ENCODE results near the gene M1AP. TPM values are rescaled to one million over a fixed set of nuclear protein-coding genes. Genes with fewer than 3 reads are reported as not detected.

The M1AP gene
- total and polyA plus RNA-seq, 2 of the 8 experiments (the other 6 are each of a cell fraction or from before 2014, with no cell fraction given): 4.8 TPM

- no peak for FAIRE-seq
- 0% methylated on average over 46 of the region's 73 CpGs; no CpG with 5 or more reads in 1 of the 2 experiments for WGBS, 2 experiments (ENCODE audit: extremely low coverage in 1 of 2, insufficient coverage in 1 of 2, insufficient read length in 1 of 2, insufficient replicate concordance in 2 of 2, low coverage in 1 of 2, low lambda C conversion rate in 2 of 2, missing lambda C conversion rate in 1 of 2)
- peaks cover 4 to 56% (median 39%) of the 10 kb centered on the region in 4 experiments for H3K27me3 ChIP-seq (replicated peaks in 1 of 4; ENCODE audit: control insufficient read depth in 3 of 4, extremely low read depth in 1 of 4, insufficient read depth in 3 of 4, low read length in 3 of 4)
- no peak for TF ChIP-seq SP1 (IDR thresholded peaks at IDR 0.05; ENCODE audit: low read depth, low read length)
- TF ChIP-seq SIRT6 (IDR thresholded peaks at IDR 0.05; ENCODE audit: low read length): no peak
- TF ChIP-seq ASH2L (IDR thresholded peaks at IDR 0.05; ENCODE audit: low read length): peak; percentile 80
- TF ChIP-seq, protein P1, sequence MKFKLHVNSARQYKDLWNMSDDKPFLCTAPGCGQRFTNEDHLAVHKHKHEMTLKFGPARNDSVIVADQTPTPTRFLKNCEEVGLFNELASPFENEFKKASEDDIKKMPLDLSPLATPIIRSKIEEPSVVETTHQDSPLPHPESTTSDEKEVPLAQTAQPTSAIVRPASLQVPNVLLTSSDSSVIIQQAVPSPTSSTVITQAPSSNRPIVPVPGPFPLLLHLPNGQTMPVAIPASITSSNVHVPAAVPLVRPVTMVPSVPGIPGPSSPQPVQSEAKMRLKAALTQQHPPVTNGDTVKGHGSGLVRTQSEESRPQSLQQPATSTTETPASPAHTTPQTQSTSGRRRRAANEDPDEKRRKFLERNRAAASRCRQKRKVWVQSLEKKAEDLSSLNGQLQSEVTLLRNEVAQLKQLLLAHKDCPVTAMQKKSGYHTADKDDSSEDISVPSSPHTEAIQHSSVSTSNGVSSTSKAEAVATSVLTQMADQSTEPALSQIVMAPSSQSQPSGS (IDR thresholded peaks at IDR 0.05; ENCODE audit: low read length): peak; percentile 98
- peak; percentile 93 for TF ChIP-seq RBBP5 (IDR thresholded peaks at IDR 0.05; ENCODE audit: borderline replicate concordance, low read depth, low read length)
- no peak for TF ChIP-seq RFX5 (IDR thresholded peaks at IDR 0.05; ENCODE audit: borderline replicate concordance, low read depth, low read length)
- 0 out of 2 replicates have a peak, but pooled peaks have one; percentile 32 for TF ChIP-seq JUN (IDR thresholded peaks at IDR 0.05; ENCODE audit: low read depth, low read length)
- no peak for TF ChIP-seq RXRA (IDR thresholded peaks at IDR 0.05; ENCODE audit: insufficient read depth, low read depth, low read length)
- no peak for TF ChIP-seq SP2 (IDR thresholded peaks at IDR 0.05; ENCODE audit: low read length)
These were observed 94.0 kb downstream of the M1AP start, which contains the start of the genes DOK1 and LOXL3 for GRCh38 chr2:74553892-74554819. Gene DOK1 (plus strand): TSS chr2:74554720. CDS start chr2:74554755, 35 bp downstream. Gene LOXL3 (minus strand): TSS chr2:74553942. CDS start chr2:74552634, 1,308 bp downstream.

More at GRCh38 chr2:74553892-74554819, 94.0 kb downstream of the M1AP start, which contains the start of the genes DOK1 and LOXL3:
- peaks cover 2 to 4% of the 10 kb centered on the region in 2 experiments for H4K20me1 ChIP-seq (replicated peaks in 1 of 2; ENCODE audit: control insufficient read depth in 1 of 2, insufficient read depth in 2 of 2, low read length in 2 of 2)
- peak within 1 kb of the TSS; percentile 53 for H3K14ac ChIP-seq (ENCODE audit: insufficient read length)
- H3K79me2 ChIP-seq (ENCODE audit: control insufficient read depth in 1 of 2, insufficient read depth in 2 of 2, low read length in 2 of 2): no peaks in the 10 kb centered on the region
- no peak within 1 kb of the TSS for H3K23ac ChIP-seq (ENCODE audit: insufficient read length)
- ChIA-PET POLR2A (ENCODE audit: partially characterized antibody) (interaction anchor here (0.6 to 2.6 kb wide), 13 partner anchors 16 to 281 kb away, joined by 3 to 16 read pairs (median 4); partner anchors contain the start of genes AUP1, CCDC142, HTRA2 and PCGF1), CTCF (ENCODE audit: partially characterized antibody) (interaction anchor here (0.7 to 2.3 kb wide), 4 partner anchors 18 to 71 kb away, joined by 3 to 10 read pairs (median 4); partner anchors contain the start of genes CCDC142 and TTC31)
- peaks cover 0 to 3% (median 0%) of the 10 kb centered on the region in 4 experiments; a peak in 1 of 8 replicates for H3K36me3 ChIP-seq (ENCODE audit: control insufficient read depth in 2 of 4, insufficient read depth in 4 of 4, low read length in 3 of 4)
- no peaks in the 10 kb centered on the region; the same call in 1 of the 2 replicates for H3K79me1 ChIP-seq (ENCODE audit: low read depth, low read length)
- peak within 1 kb of the TSS; percentile 41 for H2BK120ac ChIP-seq (replicated peaks; ENCODE audit: low read depth, low read length)
- H3K4me2 ChIP-seq (ENCODE audit: insufficient read depth in 1 of 2, low read depth in 2 of 2, low read length in 2 of 2): peak within 1 kb of the TSS; percentile 93 to 94
- H3K9ac ChIP-seq (replicated peaks in 1 of 4; ENCODE audit: extremely low read depth in 1 of 4, low read depth in 3 of 4, low read length in 3 of 4): peak within 1 kb of the TSS; percentile 49 to 77 (median 58); a peak in 6 of 7 replicates
- peak within 1 kb of the TSS; percentile 80 for H2BK12ac ChIP-seq (ENCODE audit: low read depth, low read length)
- peak within 1 kb of the TSS; percentile 94 for H4K8ac ChIP-seq (ENCODE audit: extremely low read depth, insufficient read depth, low read length)
- peak in 1 of 2 experiments; percentile 95 for DNase-seq (ENCODE audit: low read depth in 1 of 2, low spot score in 2 of 2)
- H2BK5ac ChIP-seq (ENCODE audit: low read depth, low read length): peak within 1 kb of the TSS; percentile 79; the same call in 1 of the 2 replicates
- peak within 1 kb of the TSS; percentile 83 to 94 (median 90) for H3K4me3 ChIP-seq (ENCODE audit: extremely low read depth in 1 of 4, insufficient read depth in 2 of 4, low read depth in 3 of 4, low read length in 4 of 4)
- peak within 1 kb of the TSS; percentile 53; the same call in 1 of the 2 replicates for H2BK15ac ChIP-seq (ENCODE audit: low read length)
- H3K4me1 ChIP-seq (replicated peaks in 1 of 4; ENCODE audit: control insufficient read depth in 3 of 4, insufficient read depth in 4 of 4, low read length in 3 of 4): peaks cover 4 to 14% (median 8%) of the 10 kb centered on the region in 4 experiments
- H2AFZ ChIP-seq (ENCODE audit: low read length): peak within 1 kb of the TSS; percentile 84
- H2AK5ac ChIP-seq (ENCODE audit: low read depth, low read length): no peak within 1 kb of the TSS
- H2BK20ac ChIP-seq (ENCODE audit: low read length): peak within 1 kb of the TSS; percentile 9; the same call in 1 of the 2 replicates
- peak within 1 kb of the TSS; percentile 70 for H4K5ac ChIP-seq (ENCODE audit: insufficient read length, low read depth, low read length)
- H3K56ac ChIP-seq (replicated peaks; ENCODE audit: insufficient read length, low read depth, low read length): peak within 1 kb of the TSS; percentile 56
- H3K18ac ChIP-seq (ENCODE audit: extremely low read depth, low read length): peak within 1 kb of the TSS; percentile 87
- no peak within 1 kb of the TSS for H4K91ac ChIP-seq (replicated peaks; ENCODE audit: insufficient read length, low read length)
- H3K4ac ChIP-seq (replicated peaks; ENCODE audit: insufficient read length, low read depth, low read length): no peak within 1 kb of the TSS
- no peaks in the 10 kb centered on the region for H3K9me3 ChIP-seq (ENCODE audit: insufficient read depth in 2 of 2, low read depth in 1 of 2, low read length in 1 of 2)
- 0 out of 2 replicates have a peak within 1 kb of the TSS, but pooled peaks have one; percentile 11 for H3K27ac ChIP-seq (ENCODE audit: low read depth, low read length)
- H3K23me2 ChIP-seq (ENCODE audit: low read depth, low read length): peaks cover 22% of the 10 kb centered on the region
